DMS79 (cell line): Measurements from ENCODE around the gene NPY4R2.
"Not testable (repeated sequence)": the region's sequence is repeated elsewhere in the genome, so short reads cannot be mapped to it uniquely, and the experiment has no call there.

Experiments used
- DNase-seq: peaks from one replicate; lab custom pipeline; 2025; lab: John Stamatoyannopoulos, UW

Gene NPY4R2

GRCh38 chr10:47918475-47918874 lies at the start of gene NPY4R2:
Gene NPY4R2, plus strand, starts transcription at chr10:47918662. Its CDS starts 3,326 bp downstream, at chr10:47921988.
- not testable (repeated sequence) for DNase-seq

DNA sequence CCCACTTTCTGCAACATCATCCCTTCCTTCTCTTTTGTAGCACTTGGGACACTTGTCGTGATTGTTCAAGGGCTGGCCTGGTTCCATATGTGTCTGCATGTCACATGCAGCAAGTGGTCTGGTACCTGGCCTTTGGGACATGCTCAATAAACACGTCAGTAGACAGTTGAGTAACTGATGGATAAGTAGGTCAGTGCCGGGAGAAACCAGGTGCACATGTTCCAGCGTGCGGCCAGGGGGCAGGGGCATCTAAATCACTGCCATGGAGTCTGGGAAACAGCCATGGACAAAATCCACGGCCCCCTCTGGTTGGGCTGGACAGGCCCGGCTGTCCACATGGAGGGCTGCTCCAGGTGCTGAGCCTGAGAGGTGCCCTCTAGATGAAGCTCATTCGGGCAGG lies 47.6 kb upstream of the NPY4R2 start:
- DNase-seq, result not testable (repeated sequence)

GRCh38 chr10:47871485-47872180 lies 46.8 kb upstream of the NPY4R2 start:
- not testable (repeated sequence) for DNase-seq

GRCh38 chr10:47872236-47872635 lies 46.2 kb upstream of the NPY4R2 start:
- not testable (repeated sequence) for DNase-seq

GRCh38 chr10:47884239-47884638 lies 34.2 kb upstream of the NPY4R2 start:
- not testable (repeated sequence) for DNase-seq

DNA sequence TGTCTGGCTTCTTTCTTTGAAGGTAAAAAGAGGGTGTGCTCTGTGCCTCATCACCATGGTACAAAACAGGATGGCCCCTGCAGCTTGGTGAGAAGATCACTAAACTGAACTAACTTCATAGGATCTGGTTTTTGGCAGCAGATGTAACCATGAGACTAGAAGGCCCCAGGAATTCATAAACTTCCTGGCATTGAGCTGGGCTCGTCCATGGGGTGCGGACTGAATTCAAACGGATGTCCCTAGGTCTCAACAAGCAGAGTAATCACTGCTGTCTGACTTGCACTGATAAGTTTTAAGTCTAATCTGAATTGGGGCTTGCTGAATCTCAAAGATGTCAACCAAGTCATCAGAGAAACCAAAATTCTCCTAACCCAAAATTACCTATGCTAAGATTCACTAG lies 33.5 kb upstream of the NPY4R2 start:
- not testable (repeated sequence) for DNase-seq

- DNase-seq, result not testable (repeated sequence)
These were observed 32.1 kb upstream of the NPY4R2 start for GRCh38 chr10:47886356-47886755.

DNA sequence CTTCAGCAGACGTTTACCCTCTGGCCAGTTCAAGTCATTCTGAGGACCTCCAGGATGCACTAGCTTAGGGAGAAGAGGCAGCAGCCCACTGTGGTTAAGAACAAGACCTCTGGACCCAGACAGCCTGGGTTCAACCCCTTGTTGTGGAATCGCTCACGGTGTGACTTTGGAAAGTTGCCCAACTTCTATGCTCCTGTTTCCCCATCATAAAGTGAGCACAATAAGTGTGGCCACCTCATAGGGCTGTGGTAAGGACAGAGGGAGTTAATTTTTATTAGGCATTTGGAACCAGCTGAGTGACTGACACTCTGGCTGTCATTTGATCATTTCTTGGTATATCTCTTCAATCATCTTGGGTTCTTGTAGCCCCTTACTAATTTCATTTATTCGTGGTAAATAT lies 31.6 kb upstream of the NPY4R2 start:
- DNase-seq, result not testable (repeated sequence)

GRCh38 chr10:47890737-47891136 lies 27.7 kb upstream of the NPY4R2 start:
- DNase-seq, result not testable (repeated sequence)

DNA sequence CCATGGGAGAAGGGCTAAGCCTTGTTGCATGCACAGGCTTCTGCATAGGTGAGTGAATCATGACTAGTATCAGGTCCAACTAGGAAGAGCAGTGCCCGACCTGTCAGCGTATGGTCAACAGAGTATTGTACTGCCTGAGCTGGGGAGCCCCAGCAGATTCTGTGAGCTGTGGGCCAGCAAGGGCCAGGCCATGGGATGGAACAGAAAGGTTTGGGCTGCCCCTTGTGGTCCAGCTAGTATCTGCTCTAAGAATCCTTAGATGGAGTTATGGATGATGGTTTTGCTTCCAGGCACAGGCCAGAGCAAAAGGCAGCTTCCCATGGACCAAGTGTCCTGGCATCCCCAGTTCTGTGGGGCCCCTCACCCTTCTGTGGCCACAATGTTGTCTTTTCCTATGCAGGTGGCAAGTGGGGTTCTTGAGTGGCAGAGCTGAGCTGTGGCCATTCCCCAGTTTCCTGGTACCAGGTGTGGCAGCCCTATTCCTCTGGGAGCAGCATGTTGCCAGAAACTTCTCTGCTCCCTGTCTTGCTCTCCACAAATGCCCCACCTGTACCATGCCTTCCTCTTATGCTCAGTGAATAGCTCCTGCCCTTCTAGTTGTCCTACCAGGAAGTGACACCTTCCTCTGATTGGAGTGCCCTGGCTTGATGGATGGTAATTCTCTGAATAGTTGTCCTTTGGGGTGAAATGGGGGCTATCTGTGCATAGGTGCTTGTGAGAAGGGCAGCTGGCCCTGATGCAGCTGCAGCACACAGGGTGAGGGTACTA lies 25.8 kb upstream of the NPY4R2 start:
- not testable (repeated sequence) for DNase-seq

DNA sequence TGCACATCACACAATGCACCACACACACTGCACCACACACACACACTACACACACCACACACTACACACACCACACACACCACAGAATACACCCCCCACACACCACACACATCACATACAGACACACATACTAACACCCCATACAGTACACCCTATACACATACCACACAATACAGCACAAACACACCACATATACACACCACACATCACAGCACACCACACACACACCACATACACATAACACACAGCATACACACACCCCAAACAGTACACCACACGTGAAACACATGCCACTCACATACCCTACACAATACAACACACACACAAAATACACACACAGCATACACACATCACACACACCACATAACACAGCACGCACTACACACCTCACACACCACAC lies 23.9 kb upstream of the NPY4R2 start:
- not testable (repeated sequence) for DNase-seq

- DNase-seq, result not testable (repeated sequence)
These were observed 20.6 kb upstream of the NPY4R2 start for GRCh38 chr10:47897813-47898212.

DNA sequence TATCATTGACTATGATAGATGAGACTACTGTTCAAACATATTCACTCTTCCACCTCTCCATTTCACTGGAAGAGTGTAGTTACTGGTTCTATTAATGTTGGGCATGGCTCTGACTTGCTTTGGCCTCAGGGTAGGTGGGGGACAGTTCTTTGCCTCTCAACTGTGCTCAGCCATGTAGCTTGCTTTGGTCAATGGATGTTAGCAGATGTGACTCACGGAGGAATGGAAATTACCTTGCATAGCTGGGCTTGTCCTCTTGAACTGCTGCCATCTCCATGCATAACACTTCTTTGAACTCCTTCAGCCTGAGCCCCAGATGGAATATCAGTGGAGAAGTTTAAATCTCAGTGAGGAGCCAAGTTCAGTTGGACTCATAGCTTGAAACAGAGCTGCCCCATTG lies 9.1 kb upstream of the NPY4R2 start:
- not testable (repeated sequence) for DNase-seq

DNA sequence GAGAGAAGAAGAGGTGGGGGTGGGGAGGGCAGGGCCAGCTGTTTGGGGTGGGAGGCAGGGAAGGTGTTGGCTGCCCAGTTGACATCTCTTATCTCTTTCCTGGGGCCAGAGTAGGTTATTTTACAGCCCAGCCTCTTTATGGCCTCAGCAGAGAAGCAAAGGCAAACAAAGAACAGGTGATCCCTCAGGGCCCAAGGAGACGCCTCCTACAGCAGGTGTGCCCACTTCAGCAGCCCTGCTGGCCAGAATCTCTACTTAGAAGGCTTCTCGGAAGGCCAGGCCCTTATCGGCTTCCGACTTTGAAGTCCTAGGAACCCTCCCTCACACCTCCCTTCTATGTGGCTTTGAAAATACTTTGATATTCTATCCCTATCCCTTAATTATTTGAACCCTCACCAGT lies 8.0 kb upstream of the NPY4R2 start:
- not testable (repeated sequence) for DNase-seq

- not testable (repeated sequence) for DNase-seq
These were observed 4.4 kb upstream of the NPY4R2 start for GRCh38 chr10:47914052-47914451.

GRCh38 chr10:47915849-47916548 lies 2.5 kb upstream of the NPY4R2 start:
- DNase-seq, result not testable (repeated sequence)

DNA sequence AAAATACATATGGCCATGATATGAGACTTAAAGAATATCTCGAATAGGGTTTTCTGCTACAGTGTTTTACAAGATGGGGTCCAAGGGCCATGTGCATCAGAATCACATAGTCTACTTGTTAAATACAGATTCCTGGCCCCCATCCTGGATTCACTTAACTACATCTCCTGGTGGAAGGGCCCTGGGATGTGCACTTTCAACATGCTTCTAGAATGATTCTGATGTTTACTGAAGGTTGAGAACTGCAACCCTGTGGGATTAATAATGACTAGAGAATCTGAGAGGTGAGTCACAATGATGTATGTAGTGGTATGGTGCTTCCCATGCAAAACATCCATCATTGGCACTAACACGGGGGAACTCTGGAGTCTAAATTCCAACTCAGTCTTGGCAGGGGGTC lies 2.1 kb downstream of the NPY4R2 start:
- DNase-seq, result not testable (repeated sequence)

GRCh38 chr10:47922503-47922902 lies 4.0 kb downstream of the NPY4R2 start:
- DNase-seq, result not testable (repeated sequence)

DNA sequence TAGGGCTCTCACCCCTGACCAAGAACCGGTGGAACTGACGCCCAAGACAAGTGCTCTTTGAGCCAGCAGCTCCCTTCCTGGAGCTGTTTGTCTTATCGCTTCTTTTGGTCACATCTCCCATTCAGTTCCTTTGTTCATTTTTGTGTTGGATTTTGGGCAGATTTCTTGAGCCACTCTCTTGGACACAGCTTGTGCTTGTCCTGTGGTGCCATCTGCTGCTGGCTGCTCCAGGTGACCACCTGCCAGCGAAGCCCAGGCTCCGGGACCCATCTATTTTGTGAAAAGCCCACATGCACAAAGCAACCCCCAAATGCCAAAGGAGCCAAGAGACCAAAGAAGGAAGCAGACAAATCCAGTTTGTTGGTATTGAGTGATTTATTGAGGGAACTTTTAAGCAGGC lies 6.2 kb downstream of the NPY4R2 start:
- not testable (repeated sequence) for DNase-seq

GRCh38 chr10:47927147-47927916 lies 8.9 kb downstream of the NPY4R2 start:
- not testable (repeated sequence) for DNase-seq

DNA sequence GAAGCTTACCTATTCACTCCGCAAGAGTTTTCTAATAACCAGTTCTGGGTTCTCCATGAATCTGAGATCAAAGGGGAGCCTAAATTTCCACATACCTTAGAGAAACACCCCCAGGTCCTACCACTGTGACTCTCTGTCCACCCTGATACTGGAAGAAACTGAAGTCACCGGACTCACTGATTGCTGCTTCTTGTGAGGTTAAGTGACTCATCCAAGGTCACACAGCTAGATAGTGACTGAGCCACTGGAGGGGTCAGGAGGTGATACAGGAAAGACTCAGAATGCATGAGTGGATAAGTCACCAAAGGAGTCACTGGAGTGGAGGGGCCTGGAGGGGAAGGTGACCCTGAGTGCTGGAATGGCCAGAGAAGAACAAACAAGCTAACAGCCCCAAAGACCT lies 9.8 kb downstream of the NPY4R2 start:
- DNase-seq, result not testable (repeated sequence)

- not testable (repeated sequence) for DNase-seq
These were observed 14.4 kb downstream of the NPY4R2 start for GRCh38 chr10:47932824-47933223.
